AG04450 (cell line): Measurements from ENCODE around the gene ZNF429. TPM values are rescaled to one million over a fixed set of nuclear protein-coding genes. Genes with fewer than 3 reads are reported as not detected.

Source experiments
- CTCF ChIA-PET: fragments of 300-600, 350-600 bp; formaldehyde crosslinking; extraction: SDS; loops from one replicate; lab custom pipeline; 2022; ENCODE audit warnings: antibody characterized with exemption, inconsistent platforms; lab: Charles Lee
- POLR2A ChIA-PET: fragments of 350-600 bp; formaldehyde crosslinking; extraction: SDS; loops from one replicate; lab custom pipeline; 2021; ENCODE audit warnings: antibody characterized with exemption, inconsistent platforms; lab: Yijun Ruan, JAX
- DNase-seq: peaks from one replicate; pipeline ENCODE4 v3.0.0-alpha.2; 2011; ENCODE audit warnings: low read depth, low spot score
- H3K27ac ChIP-seq: one replicate; pipeline ENCODE4 v1.5.1; 2012; ENCODE audit warnings: low read depth, low read length, control low read depth
- H3K27me3 ChIP-seq: one replicate; pipeline ENCODE4 v1.6.0; 2012; ENCODE audit warnings: low read length; ENCODE audit not compliant: control insufficient read depth, insufficient read depth
- H3K4me3 ChIP-seq: 2 replicates; pipeline ENCODE4 v1.5.1; 2011; ENCODE audit warnings: mild to moderate bottlenecking, low read depth, low read length, control low read depth
- H3K9me3 ChIP-seq: 2 replicates; pipeline ENCODE4 v1.5.1; 2012; ENCODE audit warnings: low read length; ENCODE audit not compliant: control insufficient read depth, insufficient read depth
- polyA plus RNA-seq: library from polyadenylated mRNA; depleted of rRNA; stranded (reverse); fragments of >200 nt; gene quantifications from 2 replicates; pipeline ENCODE4 v1.2.3, GENCODE V29; 2011
- TF ChIP-seq, protein P1 (sequence below): IDR thresholded peaks from 2 replicates; pipeline ENCODE4 v1.5.1; 2011; ENCODE audit warnings: low read depth, low read length, control low read depth, inconsistent platforms

Gene ZNF429
- polyA plus RNA-seq, 1 experiment: 6.8 TPM

DNA sequence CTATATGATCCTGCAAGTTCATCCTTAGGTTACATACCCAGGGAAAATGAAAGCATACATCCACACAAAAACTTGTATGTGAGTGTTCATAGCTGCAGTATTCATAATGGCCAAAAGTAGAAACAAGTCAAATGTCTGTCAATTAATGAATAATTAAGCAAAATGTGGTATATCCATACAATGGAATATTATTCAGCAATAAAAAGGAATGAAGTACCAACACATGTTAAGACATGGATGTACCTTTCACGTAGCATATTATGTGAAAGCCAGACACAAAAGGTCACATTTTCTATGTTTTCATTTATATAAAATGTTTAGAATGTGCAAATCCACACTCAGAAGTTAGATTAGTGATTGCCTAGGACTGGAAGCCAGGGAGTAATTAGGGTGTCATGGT lies 75.4 kb downstream of the ZNF429 start:
- CTCF ChIA-PET: no interaction called here
- TF ChIP-seq, protein P1, sequence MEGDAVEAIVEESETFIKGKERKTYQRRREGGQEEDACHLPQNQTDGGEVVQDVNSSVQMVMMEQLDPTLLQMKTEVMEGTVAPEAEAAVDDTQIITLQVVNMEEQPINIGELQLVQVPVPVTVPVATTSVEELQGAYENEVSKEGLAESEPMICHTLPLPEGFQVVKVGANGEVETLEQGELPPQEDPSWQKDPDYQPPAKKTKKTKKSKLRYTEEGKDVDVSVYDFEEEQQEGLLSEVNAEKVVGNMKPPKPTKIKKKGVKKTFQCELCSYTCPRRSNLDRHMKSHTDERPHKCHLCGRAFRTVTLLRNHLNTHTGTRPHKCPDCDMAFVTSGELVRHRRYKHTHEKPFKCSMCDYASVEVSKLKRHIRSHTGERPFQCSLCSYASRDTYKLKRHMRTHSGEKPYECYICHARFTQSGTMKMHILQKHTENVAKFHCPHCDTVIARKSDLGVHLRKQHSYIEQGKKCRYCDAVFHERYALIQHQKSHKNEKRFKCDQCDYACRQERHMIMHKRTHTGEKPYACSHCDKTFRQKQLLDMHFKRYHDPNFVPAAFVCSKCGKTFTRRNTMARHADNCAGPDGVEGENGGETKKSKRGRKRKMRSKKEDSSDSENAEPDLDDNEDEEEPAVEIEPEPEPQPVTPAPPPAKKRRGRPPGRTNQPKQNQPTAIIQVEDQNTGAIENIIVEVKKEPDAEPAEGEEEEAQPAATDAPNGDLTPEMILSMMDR: no peak
- H3K27me3 ChIP-seq: no peaks in the 10 kb centered on the region
- no peak for DNase-seq
- POLR2A ChIA-PET: no interaction called here
- no peak overlapping the region for H3K27ac ChIP-seq
- H3K9me3 ChIP-seq: peaks cover 52% of the 10 kb centered on the region
- no peak overlapping the region for H3K4me3 ChIP-seq

DNA sequence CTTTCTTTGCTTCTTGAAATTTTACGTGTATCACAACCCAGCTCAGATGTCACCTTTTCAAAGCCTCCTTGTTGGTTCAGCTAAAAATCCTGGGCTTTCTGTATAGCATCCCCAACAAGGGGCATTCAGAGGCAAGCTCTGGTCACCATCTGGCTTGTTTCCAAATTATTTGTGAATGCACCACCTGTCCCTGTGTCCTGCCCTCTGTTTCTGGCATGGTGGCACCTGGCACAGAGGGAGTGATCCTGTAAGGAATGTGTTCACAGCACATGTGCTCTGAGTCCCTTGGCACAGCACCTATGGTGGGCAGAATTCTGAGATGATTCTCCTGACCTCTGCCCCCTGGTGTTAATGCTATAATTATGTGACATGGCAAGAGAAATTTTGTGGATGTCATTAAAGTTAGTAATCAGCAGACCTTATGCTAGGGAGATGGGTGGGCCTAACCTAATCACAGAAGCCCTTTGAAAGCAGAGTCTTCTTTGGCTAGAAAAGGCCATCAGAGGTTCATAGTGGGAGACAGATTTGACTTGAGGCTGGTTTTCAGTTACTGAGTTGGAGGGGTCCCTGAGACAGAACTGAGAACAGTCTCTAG lies 76.3 kb downstream of the ZNF429 start:
- TF ChIP-seq, protein P1: no peak
- ChIA-PET POLR2A (no interaction called here), CTCF (no interaction called here)
- no peak overlapping the region for H3K4me3 ChIP-seq
- peaks cover 57% of the 10 kb centered on the region for H3K9me3 ChIP-seq
- DNase-seq: no peak
- no peaks in the 10 kb centered on the region for H3K27me3 ChIP-seq
- no peak overlapping the region for H3K27ac ChIP-seq

GRCh38 chr19:21584537-21584936 lies 79.1 kb downstream of the ZNF429 start:
- ChIA-PET POLR2A (no interaction called here), CTCF (no interaction called here)
- no peak overlapping the region for H3K4me3 ChIP-seq
- TF ChIP-seq, protein P1: no peak
- H3K27me3 ChIP-seq: no peaks in the 10 kb centered on the region
- peaks cover 55% of the 10 kb centered on the region for H3K9me3 ChIP-seq
- no peak for DNase-seq
- no peak overlapping the region for H3K27ac ChIP-seq

DNA sequence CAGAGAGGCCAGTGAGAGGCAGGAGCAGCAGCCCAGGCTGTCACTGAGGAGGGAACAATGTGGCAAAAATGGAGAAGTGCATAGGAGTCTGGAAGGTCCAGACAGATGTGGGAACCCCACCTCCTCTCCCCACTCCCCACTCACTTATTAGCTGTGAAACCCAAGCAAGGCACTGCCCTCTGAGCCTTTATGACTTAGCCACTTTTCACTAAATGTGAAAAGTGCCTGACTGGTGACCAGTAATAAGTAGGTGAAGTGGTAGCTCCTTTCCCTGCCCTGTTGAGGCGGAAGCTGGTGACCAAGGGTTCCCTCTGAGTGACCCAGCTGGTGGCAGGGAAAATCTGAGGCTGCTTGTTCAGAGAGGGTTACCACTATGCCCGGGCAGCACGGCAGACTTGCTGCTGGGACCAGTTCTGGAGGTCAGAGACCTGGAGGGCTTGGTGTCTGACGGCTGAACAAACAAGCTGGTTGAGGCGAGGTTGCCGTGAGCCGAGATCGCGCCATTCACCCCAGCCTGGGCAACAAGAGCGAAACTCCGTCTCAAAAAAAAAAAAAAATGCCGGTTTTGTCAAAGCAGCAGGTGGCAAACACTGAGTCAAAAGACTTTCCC lies 80.0 kb downstream of the ZNF429 start:
- CTCF ChIA-PET: no interaction called here
- Histone ChIP-seq H3K9me3 (peaks cover 59% of the 10 kb centered on the region), H3K27ac (no peak overlapping the region), H3K4me3 (no peak overlapping the region), H3K27me3 (no peaks in the 10 kb centered on the region)
- TF ChIP-seq, protein P1: no peak
- POLR2A ChIA-PET: no interaction called here
- no peak for DNase-seq

DNA sequence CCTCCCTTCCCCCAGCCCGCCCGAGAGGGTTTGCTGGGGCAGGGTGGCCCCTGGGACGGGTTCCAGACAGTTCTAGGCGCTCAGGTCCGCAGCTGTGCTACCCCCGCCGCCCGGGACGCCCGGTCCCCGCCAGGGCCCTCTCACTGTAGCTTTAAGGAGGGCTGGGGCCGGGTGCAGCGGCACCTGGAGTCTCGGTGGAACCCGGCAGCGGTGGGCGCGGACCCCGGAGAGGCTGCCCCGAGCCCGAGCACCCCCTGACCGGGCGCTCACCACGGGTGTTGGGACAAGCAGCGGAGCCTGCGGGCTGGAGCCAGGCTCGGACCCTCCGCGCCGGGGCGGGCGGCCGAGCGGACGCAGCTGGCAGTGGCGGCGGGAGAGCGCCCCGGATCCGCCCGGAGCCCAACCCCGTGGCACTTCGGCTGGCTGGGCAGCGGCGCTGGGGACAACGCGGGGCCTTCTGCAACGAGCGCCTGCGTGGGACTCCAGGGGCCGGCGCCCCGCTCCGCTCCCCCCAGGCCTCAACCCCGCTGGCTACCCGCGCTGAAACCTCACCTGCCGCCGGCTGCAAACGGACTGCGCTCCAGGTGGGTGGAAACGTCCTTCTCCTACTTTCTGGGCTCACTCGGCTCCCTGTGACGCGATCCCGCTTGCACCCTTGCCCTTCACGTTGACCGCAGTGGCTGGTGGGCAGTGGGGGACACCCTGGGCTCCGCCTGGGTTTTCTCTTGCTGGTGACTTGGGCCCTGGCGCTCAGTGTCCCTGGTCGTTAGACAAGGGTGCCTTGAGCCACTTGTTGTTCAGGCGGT lies 81.1 kb downstream of the ZNF429 start:
- CTCF ChIA-PET: no interaction called here

More for the DNA sequence above, 81.1 kb downstream of the ZNF429 start:
- H3K4me3 ChIP-seq: no peak overlapping the region
- peaks cover 67% of the 10 kb centered on the region for H3K9me3 ChIP-seq
- H3K27ac ChIP-seq: no peak overlapping the region
- DNase-seq: no peak
- H3K27me3 ChIP-seq: no peaks in the 10 kb centered on the region
- POLR2A ChIA-PET: no interaction called here
- TF ChIP-seq, protein P1: no peak
